ENCODE measurements around the gene PTPN2. TPM values are rescaled to one million over a fixed set of nuclear protein-coding genes. Genes with fewer than 3 reads are reported as not detected.

PTPN2 gene
- total RNA-seq, 1 donor from 2014 or later = 81.8 TPM

DNA sequence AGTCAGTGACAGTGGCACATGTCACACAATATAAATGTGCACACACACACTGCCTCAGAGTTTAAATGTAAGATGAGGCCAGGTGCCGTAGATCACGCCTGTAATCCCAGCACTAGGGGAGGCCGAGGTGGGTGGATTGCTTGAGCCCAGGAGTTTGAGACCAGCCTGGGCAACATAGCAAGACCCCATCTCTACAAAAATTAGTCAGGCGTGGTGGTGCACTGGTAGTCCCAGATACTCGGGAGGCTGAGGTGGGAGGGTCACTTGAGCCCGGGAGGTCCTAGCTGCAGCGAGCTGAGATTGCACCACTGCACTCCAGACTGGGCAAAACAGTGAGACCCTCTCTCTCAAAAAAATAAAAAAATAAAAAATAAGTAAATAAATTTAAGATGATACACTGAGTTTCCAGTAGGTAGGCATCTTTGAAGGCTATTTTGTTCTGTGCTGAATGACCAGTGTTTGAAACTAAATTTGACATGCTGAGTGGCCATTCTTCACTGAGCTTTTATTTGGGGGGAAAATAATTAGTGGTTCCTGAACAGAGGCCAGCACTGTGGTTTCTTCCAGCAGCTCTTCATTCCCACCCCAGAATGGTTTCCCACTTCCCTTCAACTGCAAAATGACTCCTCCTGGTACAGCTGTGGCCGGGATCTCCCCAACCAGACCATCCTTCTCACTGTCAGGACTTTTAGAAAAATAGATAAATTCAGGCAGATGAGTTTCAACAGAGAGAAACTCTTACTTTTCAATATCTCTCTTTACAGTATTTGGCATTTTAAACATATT, 136.3 kb downstream of the PTPN2 start:
- no peak overlapping the region for H3K27ac ChIP-seq
- H3K36me3 ChIP-seq = no peaks in the 10 kb centered on the region
- no peak overlapping the region for H3K4me3 ChIP-seq
- no peaks in the 10 kb centered on the region for H3K27me3 ChIP-seq
- TF ChIP-seq, protein P1, sequence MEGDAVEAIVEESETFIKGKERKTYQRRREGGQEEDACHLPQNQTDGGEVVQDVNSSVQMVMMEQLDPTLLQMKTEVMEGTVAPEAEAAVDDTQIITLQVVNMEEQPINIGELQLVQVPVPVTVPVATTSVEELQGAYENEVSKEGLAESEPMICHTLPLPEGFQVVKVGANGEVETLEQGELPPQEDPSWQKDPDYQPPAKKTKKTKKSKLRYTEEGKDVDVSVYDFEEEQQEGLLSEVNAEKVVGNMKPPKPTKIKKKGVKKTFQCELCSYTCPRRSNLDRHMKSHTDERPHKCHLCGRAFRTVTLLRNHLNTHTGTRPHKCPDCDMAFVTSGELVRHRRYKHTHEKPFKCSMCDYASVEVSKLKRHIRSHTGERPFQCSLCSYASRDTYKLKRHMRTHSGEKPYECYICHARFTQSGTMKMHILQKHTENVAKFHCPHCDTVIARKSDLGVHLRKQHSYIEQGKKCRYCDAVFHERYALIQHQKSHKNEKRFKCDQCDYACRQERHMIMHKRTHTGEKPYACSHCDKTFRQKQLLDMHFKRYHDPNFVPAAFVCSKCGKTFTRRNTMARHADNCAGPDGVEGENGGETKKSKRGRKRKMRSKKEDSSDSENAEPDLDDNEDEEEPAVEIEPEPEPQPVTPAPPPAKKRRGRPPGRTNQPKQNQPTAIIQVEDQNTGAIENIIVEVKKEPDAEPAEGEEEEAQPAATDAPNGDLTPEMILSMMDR (IDR thresholded peaks at IDR 0.05) = no peak
- H3K9me3 ChIP-seq = no peaks in the 10 kb centered on the region
- H3K4me1 ChIP-seq = no peaks in the 10 kb centered on the region
- DNase-seq (ENCODE audit: low spot score in 2 of 2) = no peak
- intact Hi-C loops (cut with DNase I) = no loop called here

DNA sequence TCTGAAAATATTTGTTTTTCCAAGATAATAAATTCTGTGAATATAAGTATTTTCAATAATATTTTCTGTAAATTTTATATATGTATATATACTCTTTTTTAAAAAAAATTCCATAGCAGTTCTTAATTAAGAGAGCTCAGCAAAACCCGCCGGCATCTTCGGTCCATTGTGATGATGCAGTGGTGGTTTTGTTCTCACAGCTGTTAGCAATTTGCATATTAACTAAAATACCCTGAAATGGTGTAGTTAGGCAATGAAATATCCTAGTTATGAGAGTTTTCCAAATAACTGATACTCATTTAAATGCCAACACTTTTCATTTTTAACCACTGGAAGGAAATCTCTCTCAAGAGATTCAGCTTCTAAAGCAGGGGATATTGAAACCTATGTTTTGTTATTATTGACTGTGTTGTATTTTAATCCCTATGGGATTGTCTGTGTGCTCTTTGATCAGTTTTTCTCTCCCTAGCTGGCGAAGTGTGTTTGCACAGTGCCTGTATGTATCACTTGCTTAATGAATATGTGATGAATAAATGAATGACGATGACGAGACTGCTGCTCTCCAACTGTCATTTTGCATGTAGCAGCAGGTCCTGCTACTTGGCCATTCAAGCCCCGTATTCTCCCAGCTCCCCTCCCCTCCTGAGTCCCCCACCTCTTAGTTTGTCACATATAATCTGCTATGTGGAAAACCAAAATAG, 138.8 kb downstream of the PTPN2 start:
- Histone ChIP-seq H3K27me3 (no peaks in the 10 kb centered on the region), H3K4me3 (no peak overlapping the region), H3K36me3 (no peaks in the 10 kb centered on the region), H3K4me1 (no peaks in the 10 kb centered on the region), H3K27ac (no peak overlapping the region), H3K9me3 (no peaks in the 10 kb centered on the region)
- intact Hi-C loops (cut with DNase I) = no loop called here
- TF ChIP-seq, protein P1 (IDR thresholded peaks at IDR 0.05) = no peak
- no peak for DNase-seq (ENCODE audit: low spot score in 2 of 2)

DNA sequence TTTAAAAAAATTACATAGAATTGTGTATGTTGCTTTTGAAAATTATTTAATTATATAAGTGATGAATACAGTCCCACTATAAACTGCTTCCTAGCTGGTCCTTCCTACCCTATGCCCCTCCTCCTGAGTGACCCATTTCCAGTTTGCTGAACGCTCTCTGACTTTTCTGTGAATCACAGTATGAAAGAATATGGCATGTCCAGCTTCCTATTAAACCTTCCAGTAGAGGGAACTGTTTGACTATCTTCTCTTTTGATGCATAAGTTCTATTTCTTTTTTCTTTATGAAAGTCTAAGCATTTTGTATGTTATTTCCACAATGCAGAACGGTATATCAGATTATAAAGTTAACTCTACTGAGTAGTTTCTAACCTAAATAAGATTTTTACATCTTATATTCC, 139.9 kb downstream of the PTPN2 start:
- no peak for DNase-seq (ENCODE audit: low spot score in 2 of 2)
- Histone ChIP-seq H3K27me3 (no peaks in the 10 kb centered on the region), H3K36me3 (no peaks in the 10 kb centered on the region), H3K4me3 (no peak overlapping the region), H3K27ac (no peak overlapping the region), H3K4me1 (no peaks in the 10 kb centered on the region), H3K9me3 (no peaks in the 10 kb centered on the region)
- TF ChIP-seq, protein P1 (IDR thresholded peaks at IDR 0.05) = peak in 2 of 3 experiments; percentile 37 to 57
- intact Hi-C loops (cut with DNase I) = loop anchor here (1.0 to 5.0 kb wide), 2 partner anchors 148 to 190 kb away; no protein-coding TSS in a partner anchor

DNA sequence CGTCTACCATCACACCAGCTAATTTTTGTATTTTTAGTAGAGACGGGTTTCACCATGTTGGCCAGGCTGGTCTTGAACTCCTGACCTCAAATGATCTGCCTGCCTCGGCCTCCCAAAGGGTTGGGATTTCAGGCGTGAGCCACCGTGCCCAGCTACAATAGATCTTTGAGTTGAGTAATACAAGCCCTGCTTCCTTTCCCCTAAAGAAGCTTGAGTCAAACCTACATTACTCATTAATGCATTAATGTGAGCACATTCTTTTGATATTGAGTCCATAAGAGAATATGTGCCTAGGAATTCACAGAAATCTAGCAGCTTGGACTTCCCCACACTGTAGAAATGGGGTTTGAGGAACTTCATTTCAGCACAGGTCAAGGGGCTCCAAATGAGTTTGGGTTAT, 141.6 kb downstream of the PTPN2 start:
- H3K27ac ChIP-seq = no peak overlapping the region
- no peaks in the 10 kb centered on the region for H3K9me3 ChIP-seq
- no peak for DNase-seq (ENCODE audit: low spot score in 2 of 2)
- TF ChIP-seq, protein P1 (IDR thresholded peaks at IDR 0.05) = no peak
- no peaks in the 10 kb centered on the region for H3K4me1 ChIP-seq
- intact Hi-C loops (cut with DNase I) = loop anchor here (5.0 kb wide), 1 partner anchor 150 kb away; no protein-coding TSS in a partner anchor
- no peaks in the 10 kb centered on the region for H3K27me3 ChIP-seq
- no peak overlapping the region for H3K4me3 ChIP-seq
- H3K36me3 ChIP-seq = no peaks in the 10 kb centered on the region

Other genes starting within 250 kb of the PTPN2 start
- gene SPIRE1, start 226.1 kb downstream of the PTPN2 start, total RNA-seq = 16.9 TPM
- gene CEP76, start 181.5 kb downstream of the PTPN2 start, total RNA-seq = 10.3 TPM
- 52.2 TPM for gene PSMG2, start 181.2 kb downstream of the PTPN2 start, total RNA-seq
- gene SEH1L, start 63.8 kb upstream of the PTPN2 start, total RNA-seq = 16.3 TPM
- 3.1 TPM for gene CEP192, start 107.1 kb upstream of the PTPN2 start, total RNA-seq

All from ascending aorta (tissue), 2 donors.